CD8-positive, alpha-beta memory T cell (primary cell): Measurements from ENCODE around the gene IL12A. TPM values are rescaled to one million over a fixed set of nuclear protein-coding genes. Genes with fewer than 3 reads are reported as not detected.

Source experiments
- CTCF ChIA-PET: fragments of 350-600 bp; sonication (Branson Sonifier 250); formaldehyde crosslinking; loops from one replicate; lab custom pipeline; 2021; ENCODE audit warnings: antibody characterized with exemption; lab: Charles Lee
- POLR2A ChIA-PET: fragments of 350-600 bp; sonication (Branson Sonifier 250); formaldehyde crosslinking; loops from one replicate; lab custom pipeline; 2021; ENCODE audit warnings: antibody characterized with exemption; lab: Charles Lee
- DNase-seq, 5 donors: peaks; one replicate each; pipeline versions ENCODE4 v3.0.0 to v3.0.0-alpha.2; 2020 to 2022; ENCODE audit warnings: mixed read lengths in 1 of 5
- H3K27ac ChIP-seq: one replicate; pipeline ENCODE4 v1.7.0; 2013; ENCODE audit warnings: low read depth, mild to moderate bottlenecking, low read length, moderate library complexity
- H3K27me3 ChIP-seq: 2 replicates; pipeline ENCODE4 v1.7.0; 2013; ENCODE audit warnings: low read length, mild to moderate bottlenecking; ENCODE audit not compliant: insufficient read depth, poor library complexity, severe bottlenecking
- H3K36me3 ChIP-seq: 2 replicates; pipeline ENCODE4 v1.7.0; 2013; ENCODE audit warnings: mild to moderate bottlenecking, low read length, moderate library complexity; ENCODE audit not compliant: insufficient read depth
- H3K4me1 ChIP-seq: 2 replicates; pipeline ENCODE4 v1.7.0; 2013; ENCODE audit warnings: mild to moderate bottlenecking, low read length, moderate library complexity; ENCODE audit not compliant: insufficient read depth
- H3K4me3 ChIP-seq: 2 replicates; pipeline ENCODE4 v1.7.0; 2013; ENCODE audit warnings: mild to moderate bottlenecking, low read length
- H3K9me3 ChIP-seq: 2 replicates; pipeline ENCODE4 v1.7.0; 2013; ENCODE audit warnings: mild to moderate bottlenecking, low read length
- H3K27ac Mint-ChIP-seq, 8 donors: one replicate each; pipeline ENCODE4 v1.8.0; 2020 to 2021; ENCODE audit warnings: mixed read lengths in 8 of 8, mild to moderate bottlenecking in 6 of 8, inconsistent platforms in 3 of 8, moderate library complexity in 3 of 8
- H3K27me3 Mint-ChIP-seq, 2 donors: one replicate each; pipeline ENCODE4 v1.8.0; 2020 to 2021; ENCODE audit warnings: mixed read lengths in 2 of 2, mild to moderate bottlenecking in 1 of 2, moderate library complexity in 1 of 2
- H3K36me3 Mint-ChIP-seq, 3 donors: one replicate each; pipeline ENCODE4 v1.8.0; 2020 to 2021; ENCODE audit warnings: mixed read lengths in 3 of 3, inconsistent platforms in 1 of 3, mild to moderate bottlenecking in 1 of 3
- H3K4me1 Mint-ChIP-seq, 3 donors: one replicate each; pipeline ENCODE4 v1.8.0; 2020 to 2021; ENCODE audit warnings: mixed read lengths in 3 of 3, inconsistent platforms in 1 of 3, mild to moderate bottlenecking in 1 of 3
- H3K4me3 Mint-ChIP-seq, 7 donors: one replicate each; pipeline ENCODE4 v1.8.0; 2020 to 2021; ENCODE audit warnings: mixed read lengths in 7 of 7, mild to moderate bottlenecking in 6 of 7, moderate library complexity in 4 of 7, inconsistent platforms in 2 of 7
- H3K9me3 Mint-ChIP-seq, 5 donors: one replicate each; pipeline ENCODE4 v1.8.0; 2020 to 2022; ENCODE audit warnings: mixed read lengths in 5 of 5, mild to moderate bottlenecking in 3 of 5, moderate library complexity in 2 of 5, inconsistent platforms in 1 of 5
- polyA plus RNA-seq: library from polyadenylated mRNA; unstranded; fragments of 300-500 nt; fragmentation: Illumina TruSeq; gene quantifications from one replicate; pipeline ENCODE4 v1.2.3, GENCODE V29; 2021
- total RNA-seq, 2 experiments: library from RNA; stranded (reverse); gene quantifications; one replicate each; pipeline ENCODE4 v1.2.3, GENCODE V29; 2021

Gene IL12A
- total and polyA plus RNA-seq, 3 experiments from 2014 or later = 0.79 TPM; not detected in 2

DNA sequence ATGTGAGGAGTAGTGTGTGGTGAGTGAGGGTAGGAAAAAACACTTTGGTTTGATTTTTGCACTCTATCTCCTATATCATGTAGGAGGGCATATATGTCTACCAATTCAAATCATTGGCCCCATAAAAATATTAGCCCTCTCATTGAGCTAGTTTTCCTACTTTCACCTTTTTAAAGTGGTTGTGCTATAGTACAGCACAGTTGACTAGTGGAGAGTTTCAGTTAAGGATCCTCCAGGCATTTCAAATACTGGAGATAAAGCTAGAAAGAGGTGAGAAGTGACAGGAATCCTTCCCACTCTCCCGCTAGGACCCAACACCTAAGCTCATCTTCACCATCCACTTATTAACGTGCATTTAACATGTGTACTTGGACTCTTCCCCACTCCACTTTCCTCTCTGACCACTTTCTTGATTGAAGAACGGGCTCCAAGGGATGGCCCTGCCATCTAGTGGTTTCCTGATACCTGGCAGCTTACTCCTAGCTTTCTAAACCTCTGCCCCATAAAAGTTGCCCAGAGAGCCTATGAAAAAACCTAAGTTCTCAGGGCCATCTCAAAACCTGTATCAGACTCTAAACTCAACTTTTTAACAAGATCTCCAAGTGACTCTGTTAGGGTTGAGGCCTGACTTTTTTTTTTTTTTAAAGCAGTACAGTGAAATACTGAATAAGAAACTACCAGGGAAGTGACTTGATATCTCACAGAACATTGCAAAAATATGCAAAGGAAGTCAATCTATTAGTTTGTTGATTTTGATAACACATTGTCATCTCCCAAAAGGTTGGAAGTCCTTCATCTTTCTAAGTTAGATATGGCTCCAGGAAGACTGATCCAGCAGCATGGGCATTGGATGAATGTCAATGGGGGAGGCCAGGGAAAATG lies 17.9 kb downstream of the IL12A start:
- no peaks in the 10 kb centered on the region for H3K27me3 ChIP-seq
- ChIA-PET CTCF (interaction anchor here (1.2 to 5.7 kb wide), 6 partner anchors 9 to 24 kb away, joined by 3 to 33 read pairs (median 4); partner anchors contain the start of gene IL12A), POLR2A (interaction anchor here (0.6 kb wide), 1 partner anchor 9 kb away, joined by 5 read pairs; no protein-coding TSS in a partner anchor)
- H3K27ac ChIP-seq = no peak overlapping the region
- no peak overlapping the region for H3K4me3 ChIP-seq
- no peak for DNase-seq
- no peaks in the 10 kb centered on the region for H3K27me3 Mint-ChIP-seq
- H3K4me1 ChIP-seq = no peaks in the 10 kb centered on the region
- H3K4me3 Mint-ChIP-seq = no peak overlapping the region
- peak overlapping the region in 1 of 8 donors; percentile 13 for H3K27ac Mint-ChIP-seq
- no peaks in the 10 kb centered on the region for H3K36me3 Mint-ChIP-seq
- H3K4me1 Mint-ChIP-seq = no peaks in the 10 kb centered on the region
- H3K9me3 Mint-ChIP-seq = no peaks in the 10 kb centered on the region
- no peaks in the 10 kb centered on the region for H3K36me3 ChIP-seq
- no peaks in the 10 kb centered on the region for H3K9me3 ChIP-seq

- H3K4me1 ChIP-seq = no peaks in the 10 kb centered on the region
- CTCF ChIA-PET = interaction anchor here (1.4 kb wide), 1 partner anchor 21 kb away, joined by 5 read pairs; the partner anchor contains the start of gene IL12A
- H3K27me3 ChIP-seq = no peaks in the 10 kb centered on the region
- H3K36me3 ChIP-seq = no peaks in the 10 kb centered on the region
- H3K9me3 Mint-ChIP-seq = no peaks in the 10 kb centered on the region
- POLR2A ChIA-PET = no interaction called here
- no peaks in the 10 kb centered on the region for H3K9me3 ChIP-seq
- no peak overlapping the region for H3K4me3 ChIP-seq
- DNase-seq = no peak
- no peak overlapping the region for H3K4me3 Mint-ChIP-seq
- H3K27me3 Mint-ChIP-seq = no peaks in the 10 kb centered on the region
- H3K36me3 Mint-ChIP-seq = no peaks in the 10 kb centered on the region
- H3K4me1 Mint-ChIP-seq = peaks cover 4 to 7% (median 6%) of the 10 kb centered on the region in 3 donors
- H3K27ac Mint-ChIP-seq = no peak overlapping the region
- H3K27ac ChIP-seq = no peak overlapping the region
Observed at GRCh38 chr3:160008961-160009360, 20.3 kb downstream of the IL12A start.

DNA sequence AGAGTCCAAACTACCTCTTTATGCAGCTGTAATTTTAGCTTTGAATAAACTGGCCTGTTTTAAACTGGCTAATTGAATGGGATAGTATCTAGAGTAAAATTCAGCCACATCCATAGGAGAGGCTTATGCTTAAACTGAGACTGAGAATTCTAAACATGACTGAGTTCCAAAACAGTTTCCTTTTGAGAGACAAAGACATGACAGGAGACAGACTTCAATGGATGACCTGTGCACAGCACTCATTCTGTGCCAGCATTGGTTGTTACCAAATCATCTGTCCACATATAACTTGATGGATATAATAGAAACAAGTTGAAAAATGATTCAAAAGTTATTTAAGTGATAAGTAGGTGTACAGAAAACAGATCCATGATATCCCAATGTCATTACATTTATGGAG lies 20.9 kb downstream of the IL12A start:
- POLR2A ChIA-PET = no interaction called here
- CTCF ChIA-PET = no interaction called here
- Mint-ChIP-seq H3K27me3 (no peaks in the 10 kb centered on the region), H3K4me3 (no peak overlapping the region), H3K36me3 (no peaks in the 10 kb centered on the region), H3K4me1 (peaks cover 4 to 7% (median 6%) of the 10 kb centered on the region in 3 donors), H3K27ac (peak overlapping the region in 1 of 8 donors; percentile 17), H3K9me3 (no peaks in the 10 kb centered on the region)
- Histone ChIP-seq H3K27me3 (no peaks in the 10 kb centered on the region), H3K36me3 (no peaks in the 10 kb centered on the region), H3K4me1 (no peaks in the 10 kb centered on the region), H3K9me3 (no peaks in the 10 kb centered on the region), H3K27ac (no peak overlapping the region), H3K4me3 (no peak overlapping the region)
- no peak for DNase-seq

- H3K27ac ChIP-seq = no peak overlapping the region
- H3K9me3 ChIP-seq = no peaks in the 10 kb centered on the region
- no peak for DNase-seq
- H3K27ac Mint-ChIP-seq = no peak overlapping the region
- H3K4me3 ChIP-seq = no peak overlapping the region
- H3K36me3 ChIP-seq = no peaks in the 10 kb centered on the region
- H3K36me3 Mint-ChIP-seq = no peaks in the 10 kb centered on the region
- POLR2A ChIA-PET = no interaction called here
- no peaks in the 10 kb centered on the region for H3K27me3 Mint-ChIP-seq
- no peaks in the 10 kb centered on the region for H3K4me1 ChIP-seq
- no peak overlapping the region for H3K4me3 Mint-ChIP-seq
- H3K27me3 ChIP-seq = no peaks in the 10 kb centered on the region
- CTCF ChIA-PET = interaction anchor here (1.1 kb wide), 1 partner anchor 22 kb away, joined by 3 read pairs; the partner anchor contains the start of gene IL12A
- no peaks in the 10 kb centered on the region for H3K9me3 Mint-ChIP-seq
- H3K4me1 Mint-ChIP-seq = peaks cover 4 to 7% (median 6%) of the 10 kb centered on the region in 3 donors
Observed at GRCh38 chr3:160010578-160010977, 21.9 kb downstream of the IL12A start.

- peaks cover 0 to 2% of the 10 kb centered on the region in 2 donors for H3K27me3 Mint-ChIP-seq
- DNase-seq = no peak
- no peaks in the 10 kb centered on the region for H3K4me1 ChIP-seq
- no peaks in the 10 kb centered on the region for H3K36me3 Mint-ChIP-seq
- no peaks in the 10 kb centered on the region for H3K36me3 ChIP-seq
- no peak overlapping the region for H3K27ac ChIP-seq
- H3K4me3 Mint-ChIP-seq = peak overlapping the region in 1 of 7 donors; percentile 10
- ChIA-PET CTCF (no interaction called here), POLR2A (no interaction called here)
- no peaks in the 10 kb centered on the region for H3K9me3 Mint-ChIP-seq
- no peak overlapping the region for H3K4me3 ChIP-seq
- no peaks in the 10 kb centered on the region for H3K9me3 ChIP-seq
- no peak overlapping the region for H3K27ac Mint-ChIP-seq
- peaks cover 4 to 7% (median 6%) of the 10 kb centered on the region in 3 donors for H3K4me1 Mint-ChIP-seq
- H3K27me3 ChIP-seq = no peaks in the 10 kb centered on the region
Observed at GRCh38 chr3:160012108-160012507, 23.5 kb downstream of the IL12A start.

DNA sequence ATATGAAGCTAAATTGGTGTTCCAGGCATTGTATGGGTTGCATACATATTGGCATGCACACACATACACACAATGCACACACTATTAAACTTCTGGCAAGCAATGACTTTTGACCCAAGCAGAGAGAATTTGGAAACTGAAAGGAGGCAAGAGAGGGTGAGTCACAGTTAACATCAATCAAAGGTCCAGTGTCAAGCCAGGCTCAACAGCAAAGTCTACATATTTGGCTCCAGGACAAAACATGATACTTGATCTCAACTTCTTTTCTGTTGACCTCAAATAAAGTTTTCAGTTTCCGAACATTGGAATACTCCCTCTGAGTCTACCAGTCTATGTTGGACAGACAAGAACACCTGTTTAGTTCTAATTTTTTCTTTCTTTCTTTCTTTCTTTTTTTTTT lies 28.3 kb downstream of the IL12A start:
- Histone ChIP-seq H3K9me3 (no peaks in the 10 kb centered on the region), H3K36me3 (no peaks in the 10 kb centered on the region), H3K4me3 (no peak overlapping the region), H3K4me1 (no peaks in the 10 kb centered on the region), H3K27me3 (no peaks in the 10 kb centered on the region), H3K27ac (no peak overlapping the region)
- Mint-ChIP-seq H3K36me3 (no peaks in the 10 kb centered on the region), H3K27ac (no peak overlapping the region), H3K9me3 (no peaks in the 10 kb centered on the region), H3K27me3 (peaks cover 4 to 5% of the 10 kb centered on the region in 2 donors), H3K4me1 (peaks cover 4 to 6% (median 6%) of the 10 kb centered on the region in 3 donors), H3K4me3 (no peak overlapping the region)
- ChIA-PET CTCF (interaction anchor here (1.0 kb wide), 2 partner anchors 14 to 28 kb away, joined by 3 to 4 read pairs; partner anchors contain the start of gene IL12A), POLR2A (no interaction called here)
- DNase-seq = no peak

GRCh38 chr3:160018959-160019358 lies 30.3 kb downstream of the IL12A start:
- DNase-seq = no peak
- Histone ChIP-seq H3K36me3 (no peaks in the 10 kb centered on the region), H3K27ac (no peak overlapping the region), H3K4me1 (no peaks in the 10 kb centered on the region), H3K9me3 (no peaks in the 10 kb centered on the region), H3K4me3 (no peak overlapping the region), H3K27me3 (no peaks in the 10 kb centered on the region)
- no peaks in the 10 kb centered on the region for H3K9me3 Mint-ChIP-seq
- no peak overlapping the region for H3K27ac Mint-ChIP-seq
- H3K36me3 Mint-ChIP-seq = no peaks in the 10 kb centered on the region
- POLR2A ChIA-PET = no interaction called here
- H3K4me3 Mint-ChIP-seq = no peak overlapping the region
- no peaks in the 10 kb centered on the region for H3K4me1 Mint-ChIP-seq
- H3K27me3 Mint-ChIP-seq = peaks cover 5 to 6% of the 10 kb centered on the region in 2 donors
- CTCF ChIA-PET = no interaction called here

DNA sequence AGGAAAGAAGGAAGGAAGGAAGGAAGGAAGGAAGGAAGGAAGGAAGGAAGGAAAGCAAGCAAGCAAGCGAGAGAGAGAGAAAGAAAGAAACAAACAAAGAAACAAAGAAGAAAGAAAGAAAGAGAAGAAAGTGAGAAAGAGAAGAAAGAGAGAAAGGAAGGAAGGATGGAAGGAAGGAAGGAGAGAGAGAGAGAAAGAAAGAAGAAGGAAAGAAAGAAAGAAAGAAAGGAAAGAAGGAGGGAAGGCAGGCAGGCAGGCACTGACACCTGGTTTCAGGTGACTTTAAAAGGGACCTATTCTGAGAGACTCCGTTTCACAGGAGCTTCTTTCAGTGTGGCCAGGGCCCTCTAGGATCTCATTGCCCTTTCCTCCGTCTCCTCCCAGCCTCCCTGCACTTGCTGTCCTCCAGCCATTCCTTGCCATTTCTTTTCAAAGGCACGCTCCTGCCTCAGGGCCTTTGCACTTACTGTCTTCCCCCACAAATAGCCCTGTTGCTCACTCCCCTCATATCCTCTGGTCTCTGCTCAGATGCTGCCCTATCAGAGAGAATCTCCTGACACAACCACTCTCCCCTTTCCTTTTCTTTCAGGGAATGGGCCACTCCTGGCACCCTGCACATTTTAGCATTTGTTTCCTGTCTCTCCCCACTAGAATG lies 31.5 kb downstream of the IL12A start:
- no peaks in the 10 kb centered on the region for H3K36me3 ChIP-seq
- H3K36me3 Mint-ChIP-seq = no peaks in the 10 kb centered on the region
- peak overlapping the region in 1 of 8 donors; percentile 70 for H3K27ac Mint-ChIP-seq
- H3K27me3 ChIP-seq = no peaks in the 10 kb centered on the region
- H3K9me3 Mint-ChIP-seq = no peaks in the 10 kb centered on the region
- no peak overlapping the region for H3K27ac ChIP-seq
- no peaks in the 10 kb centered on the region for H3K4me1 Mint-ChIP-seq
- no peaks in the 10 kb centered on the region for H3K4me1 ChIP-seq
- no peak overlapping the region for H3K4me3 Mint-ChIP-seq
- CTCF ChIA-PET = no interaction called here
- no peak overlapping the region for H3K4me3 ChIP-seq
- peaks cover 5 to 6% of the 10 kb centered on the region in 2 donors for H3K27me3 Mint-ChIP-seq
- DNase-seq = no peak
- POLR2A ChIA-PET = no interaction called here
- H3K9me3 ChIP-seq = no peaks in the 10 kb centered on the region
